Non-pigmented ciliary epithelial cell (primary cell): ENCODE results near the gene MAPK6.
"Not testable (repeated sequence)": the region's sequence is repeated elsewhere in the genome, so short reads cannot be mapped to it uniquely, and the experiment has no call there.

ENCODE experiments used
- DNase-seq: peaks from one replicate; pipeline ENCODE4 v3.0.0-alpha.2; 2010; ENCODE audit warnings: low read depth

The MAPK6 gene

DNA sequence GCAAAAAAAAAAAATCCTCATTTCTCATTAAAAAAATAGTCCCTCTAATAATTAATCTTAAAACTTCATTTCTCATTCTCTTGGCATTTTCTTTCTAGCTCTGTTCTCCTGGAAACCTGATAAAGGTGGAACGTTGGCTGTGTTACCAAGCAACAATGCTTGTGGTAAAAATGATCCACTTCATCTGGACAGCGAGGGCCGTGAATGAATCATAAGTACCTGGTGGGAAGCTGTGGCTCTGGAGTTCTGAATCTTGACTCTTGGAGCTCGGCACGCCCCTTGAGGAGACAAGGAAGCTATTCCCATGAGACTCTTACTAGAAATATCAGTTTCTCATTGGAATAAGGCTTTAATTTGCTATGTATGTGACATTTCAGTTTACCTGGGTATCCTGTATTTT, 61.0 kb downstream of the MAPK6 start:
- no peak for DNase-seq

DNA sequence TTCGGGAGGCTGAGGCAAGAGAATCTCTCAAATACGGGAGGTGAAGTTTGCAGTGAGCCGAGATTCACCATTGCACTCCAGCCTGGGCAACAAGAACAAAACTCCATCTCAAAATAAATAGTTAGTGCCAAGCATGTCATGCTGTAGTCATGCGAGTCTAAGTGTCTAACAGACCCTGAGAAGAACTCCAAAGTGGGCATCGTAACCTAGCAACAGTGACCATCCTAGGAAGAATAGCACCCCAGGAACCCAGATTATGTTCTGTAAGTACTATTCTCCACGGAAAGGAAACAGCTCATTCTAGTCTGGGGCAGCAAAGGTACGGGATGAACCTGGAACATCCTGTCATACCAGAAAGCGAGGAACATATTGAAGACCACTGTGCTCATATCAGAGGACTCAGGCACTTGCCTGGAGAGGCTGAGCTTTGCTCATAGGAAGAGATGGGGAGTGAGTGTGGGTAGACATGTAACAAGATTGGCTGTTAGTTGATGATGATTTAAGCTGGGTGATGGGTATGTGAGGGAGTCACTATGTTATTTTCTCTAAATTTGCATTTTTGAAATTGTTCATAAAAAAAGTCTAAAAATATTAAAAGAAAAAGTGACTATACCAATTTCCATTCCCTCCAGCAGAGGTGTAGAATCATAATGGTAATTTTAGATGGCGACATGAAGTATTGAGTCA, 61.8 kb downstream of the MAPK6 start:
- no peak for DNase-seq

- DNase-seq = no peak
Observed at GRCh38 chr15:52082197-52083036, 63.4 kb downstream of the MAPK6 start.

DNA sequence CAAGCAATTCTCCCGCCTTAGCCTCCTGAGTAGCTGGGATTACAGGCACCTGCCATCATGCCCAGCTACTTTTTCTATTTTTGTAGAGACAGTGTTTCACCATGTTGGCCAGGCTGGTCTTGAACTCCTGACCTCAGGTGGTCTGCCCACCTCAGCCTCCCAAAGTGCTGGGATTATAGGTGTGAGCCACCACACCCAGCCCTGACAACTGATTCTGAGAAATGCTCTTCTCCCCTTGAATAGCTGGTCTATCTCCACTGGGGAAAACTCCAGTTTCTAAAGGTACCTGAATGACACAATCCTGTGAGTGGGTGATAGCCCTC, 64.0 kb downstream of the MAPK6 start:
- not testable (repeated sequence) for DNase-seq

GRCh38 chr15:52083603-52084002, 64.6 kb downstream of the MAPK6 start:
- no peak for DNase-seq

DNA sequence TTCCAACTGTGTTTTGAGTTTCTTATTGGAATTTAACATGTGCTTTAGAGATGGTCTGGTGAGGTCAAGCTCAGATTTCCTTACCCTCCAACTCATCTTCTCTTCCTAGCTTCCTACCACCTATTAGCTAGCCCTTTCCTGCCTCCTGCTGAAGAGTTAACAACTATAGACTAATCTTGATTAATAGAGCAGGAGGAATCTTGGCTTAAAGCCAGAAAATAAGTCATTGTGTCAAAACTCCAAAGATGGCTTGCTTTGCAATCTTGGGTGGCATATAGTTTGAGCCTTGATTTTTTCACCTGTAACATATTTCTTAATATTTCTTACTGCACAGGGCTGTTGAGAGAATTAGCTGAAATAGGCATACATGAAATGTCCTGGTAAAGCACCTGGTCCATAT, 66.3 kb downstream of the MAPK6 start:
- no peak for DNase-seq

GRCh38 chr15:52086011-52086786, 67.2 kb downstream of the MAPK6 start:
- no peak for DNase-seq

- no peak for DNase-seq
Observed at GRCh38 chr15:52090193-52090592, 71.2 kb downstream of the MAPK6 start.

- DNase-seq = no peak
Observed at GRCh38 chr15:52093167-52093538, 74.1 kb downstream of the MAPK6 start.

DNA sequence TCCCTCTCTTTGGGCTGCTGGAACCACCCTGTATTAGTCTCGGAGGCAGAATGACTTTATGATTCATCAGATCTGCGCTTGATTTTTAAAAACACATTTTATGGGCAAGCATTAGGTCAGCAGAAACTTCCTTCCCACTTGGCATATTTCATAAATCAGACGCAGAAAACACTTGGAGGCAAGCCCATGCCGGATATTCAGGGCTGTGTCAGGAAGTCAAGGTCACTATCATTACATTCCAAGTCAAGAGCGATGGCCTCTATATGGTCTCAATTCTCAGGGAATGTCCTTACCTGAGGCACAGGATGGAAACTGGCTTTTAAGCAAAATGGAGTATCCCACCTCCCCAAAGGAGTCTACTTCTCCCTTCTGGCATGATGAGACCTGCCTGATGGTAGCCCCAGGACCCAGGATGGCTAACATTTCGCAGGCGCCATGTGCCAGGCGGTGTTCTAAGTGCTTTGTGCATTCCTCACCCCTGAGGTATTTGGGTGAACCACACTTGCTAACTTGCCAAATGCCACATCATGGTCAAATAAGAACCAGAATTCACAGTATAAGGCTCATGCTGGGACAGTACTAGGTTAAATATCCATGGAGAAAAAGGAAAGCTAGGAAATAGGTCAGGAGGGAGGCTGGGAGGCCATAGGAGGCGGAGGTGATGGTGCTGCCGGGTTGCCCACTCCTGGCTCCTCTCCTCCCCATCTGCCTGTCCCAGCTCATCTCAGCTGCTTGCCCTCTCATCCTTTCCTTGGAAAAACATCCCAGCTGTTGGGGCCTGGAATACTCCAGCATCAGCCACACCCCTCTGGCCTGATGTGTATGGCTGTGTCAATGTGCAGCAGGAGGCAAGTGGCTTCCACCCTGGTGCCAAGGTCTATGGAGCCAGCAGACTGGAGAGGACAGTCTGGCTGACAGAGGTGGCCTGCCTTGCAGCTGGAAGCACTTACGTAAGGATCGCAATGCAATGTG, 74.8 kb downstream of the MAPK6 start:
- DNase-seq = peak; percentile 66

DNA sequence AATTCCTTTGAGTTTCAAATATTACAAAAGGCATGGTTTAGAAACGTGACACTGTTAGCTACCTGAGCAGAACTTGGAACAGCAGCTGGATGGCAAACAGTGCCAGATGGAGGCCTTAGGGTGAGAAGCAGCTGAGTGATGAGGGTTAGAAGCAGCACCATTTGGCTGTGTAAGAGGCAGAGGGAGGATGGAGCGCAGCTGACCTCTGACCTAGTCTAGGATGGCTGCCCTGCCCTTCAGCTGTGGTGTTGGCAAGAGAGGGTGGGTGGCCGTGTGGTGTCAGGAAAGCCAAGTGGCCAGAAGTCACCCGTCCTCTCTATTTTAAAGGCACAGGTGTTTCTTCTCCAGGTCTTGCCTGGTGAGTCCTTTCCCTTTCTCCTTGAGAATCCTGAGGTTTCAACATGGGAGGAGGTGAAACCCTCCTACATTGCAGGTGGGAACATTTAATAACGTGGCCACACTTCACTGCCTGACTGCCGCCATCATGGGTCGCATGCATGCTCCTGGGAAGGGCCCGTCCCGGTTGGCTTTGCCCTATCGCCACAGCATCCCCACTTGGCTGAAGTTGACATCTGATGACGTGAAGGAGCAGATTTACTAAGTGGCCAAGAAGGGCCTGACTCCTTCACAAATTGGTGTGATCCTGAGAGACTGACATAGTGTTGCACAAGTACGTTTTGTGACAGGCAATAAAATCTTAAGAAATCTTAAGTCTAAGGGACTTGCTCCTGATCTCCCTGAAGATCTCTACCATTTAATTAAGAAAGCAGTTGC, 76.0 kb downstream of the MAPK6 start:
- no peak for DNase-seq

- DNase-seq = peak; percentile 85
Observed at GRCh38 chr15:52095597-52096262, 76.7 kb downstream of the MAPK6 start.

- DNase-seq = not testable (repeated sequence)
Observed at GRCh38 chr15:52096536-52096935, 77.5 kb downstream of the MAPK6 start.

GRCh38 chr15:52097180-52097579, 78.2 kb downstream of the MAPK6 start:
- DNase-seq = no peak

DNA sequence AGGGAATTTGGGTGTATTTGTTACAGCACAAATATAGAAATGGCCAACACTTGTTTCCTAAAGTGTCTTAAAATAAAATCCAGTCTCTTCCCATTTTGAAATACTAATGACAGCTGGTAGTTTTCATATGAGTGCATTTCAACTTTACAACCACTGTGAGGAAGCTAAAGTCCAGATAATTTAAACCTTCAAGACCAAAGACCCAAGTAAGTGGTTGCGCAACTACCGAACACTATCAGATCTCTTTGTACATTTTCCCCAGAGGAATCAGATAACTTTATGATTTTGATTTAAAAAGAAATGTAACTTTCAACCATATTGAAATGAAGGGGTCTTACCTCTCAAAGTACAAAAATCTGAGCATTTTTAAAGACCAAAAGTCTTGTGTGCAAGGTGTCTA, 79.3 kb downstream of the MAPK6 start:
- no peak for DNase-seq

GRCh38 chr15:52099651-52100272, 80.7 kb downstream of the MAPK6 start:
- no peak for DNase-seq

DNA sequence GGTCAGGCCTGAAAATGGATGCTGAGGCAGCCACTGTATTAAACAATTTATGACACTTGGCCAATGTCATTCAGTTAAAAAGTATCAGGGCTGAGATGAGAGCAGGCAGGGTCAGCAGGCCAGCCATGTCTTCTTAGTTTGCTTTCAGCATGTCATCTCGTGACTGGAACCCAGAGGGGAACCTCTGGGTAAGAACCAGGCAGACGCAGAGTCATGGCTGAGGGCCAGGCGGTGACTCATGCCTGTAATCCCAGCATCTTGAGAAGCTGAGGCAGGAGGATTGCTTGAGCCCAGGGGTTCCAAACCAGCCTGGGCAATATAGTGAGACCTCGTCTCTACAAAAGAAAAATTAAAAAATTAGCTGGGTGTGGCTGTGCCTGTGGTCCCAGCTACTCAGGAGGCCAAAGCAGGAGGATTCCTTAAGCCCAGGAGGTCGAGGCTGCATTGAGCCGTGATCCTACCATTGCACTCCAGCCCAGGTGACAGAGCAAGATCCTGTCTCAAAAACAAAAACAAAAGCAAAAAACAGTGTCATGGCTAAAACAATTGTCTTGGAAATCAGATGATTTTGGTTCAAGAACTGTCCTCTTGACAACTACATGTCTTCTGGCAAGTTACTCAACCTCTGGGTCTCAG, 81.9 kb downstream of the MAPK6 start:
- DNase-seq = peak; percentile 76

DNA sequence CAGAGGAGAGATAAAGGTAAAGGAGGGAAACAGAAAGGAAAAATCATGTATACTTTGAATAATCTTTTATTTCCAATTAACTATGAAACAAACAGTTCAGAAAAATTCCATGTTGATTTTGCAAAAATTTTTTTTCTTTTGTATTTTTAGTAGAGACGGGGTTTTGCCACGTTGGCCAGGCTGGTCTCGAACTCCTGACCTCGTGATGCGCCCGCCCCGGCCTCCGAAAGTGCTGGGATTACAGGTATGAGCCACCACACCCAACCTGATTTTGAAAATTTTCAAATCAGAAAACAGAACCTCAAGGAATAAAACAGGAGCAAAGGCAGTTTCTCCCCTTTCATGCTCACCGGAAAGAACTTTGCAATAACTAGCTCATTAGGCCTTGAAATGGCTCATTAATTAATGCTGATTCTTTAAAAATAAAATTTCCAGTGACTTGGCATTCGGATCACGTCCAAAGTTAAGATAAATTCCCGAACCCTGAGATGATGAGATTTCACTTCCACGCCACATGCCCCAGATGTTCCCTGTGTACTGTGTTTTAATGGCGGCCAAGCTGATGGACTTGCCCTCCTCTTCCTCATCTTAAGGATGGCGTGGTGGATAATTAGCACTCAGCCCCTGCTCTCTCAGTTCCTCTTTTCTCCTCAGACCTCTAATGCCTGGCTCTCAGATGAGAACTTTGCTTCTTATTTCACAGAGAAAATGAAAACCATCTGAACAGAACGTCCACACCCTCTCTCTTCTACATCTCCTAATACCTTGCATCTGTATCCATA, 82.7 kb downstream of the MAPK6 start:
- no peak for DNase-seq

GRCh38 chr15:52102463-52102862, 83.4 kb downstream of the MAPK6 start:
- peak; percentile 86 for DNase-seq
